ENCODE measurements around the gene MZT2B.
"Not testable (repeated sequence)": the region's sequence is repeated elsewhere in the genome, so short reads cannot be mapped to it uniquely, and the experiment has no call there.

GRCh38 chr2:130222523-130222922 lies 40.5 kb downstream of the MZT2B start:
- not testable (repeated sequence) for TF ChIP-seq CTCF (conservative IDR thresholded peaks at IDR 0.05 in 1 of 2, IDR thresholded peaks at IDR 0.05 in 1 of 2; ENCODE audit: low read depth in 1 of 2, low read length in 2 of 2); EZH2 (IDR thresholded peaks at IDR 0.05; ENCODE audit: low read length, missing control alignments)

All from fibroblast of lung (primary cell).